Subcutaneous abdominal adipose tissue (tissue), 5 donors: ENCODE measurements around the gene CASK.
"Not testable (repeated sequence)": the region's sequence is repeated elsewhere in the genome, so short reads cannot be mapped to it uniquely, and the experiment has no call there.

Experiments used
- H3K27ac ChIP-seq: one replicate; pipeline ENCODE4 v1.7.0; 2013; ENCODE audit warnings: low read depth, mild to moderate bottlenecking, inconsistent platforms, low read length, moderate library complexity
- H3K27me3 ChIP-seq, 5 donors: one replicate each; pipeline ENCODE4 v1.7.0; 2013; ENCODE audit warnings: low read length in 5 of 5, inconsistent platforms in 1 of 5; ENCODE audit not compliant: control insufficient read depth in 5 of 5, insufficient read depth in 4 of 5
- H3K36me3 ChIP-seq, 5 donors: one replicate each; pipeline ENCODE4 v1.7.0; 2013; ENCODE audit warnings: low read length in 5 of 5; ENCODE audit not compliant: control insufficient read depth in 5 of 5, insufficient read depth in 5 of 5
- H3K4me1 ChIP-seq, 5 donors: one replicate each; pipeline ENCODE4 v1.7.0; 2013; ENCODE audit warnings: low read length in 5 of 5, mild to moderate bottlenecking in 3 of 5, moderate library complexity in 1 of 5; ENCODE audit not compliant: control insufficient read depth in 5 of 5, insufficient read depth in 5 of 5
- H3K4me3 ChIP-seq, 5 donors: one replicate each; pipeline ENCODE4 v1.7.0; 2013; ENCODE audit warnings: low read length in 5 of 5, low read depth in 1 of 5
- H3K9ac ChIP-seq, 5 donors: one replicate each; pipeline ENCODE4 v1.7.0; 2013; ENCODE audit warnings: low read length in 5 of 5, mild to moderate bottlenecking in 4 of 5, moderate library complexity in 3 of 5
- H3K9me3 ChIP-seq, 5 donors: one replicate each; pipeline ENCODE4 v1.7.0; 2013; ENCODE audit warnings: low read length in 5 of 5; ENCODE audit not compliant: control insufficient read depth in 5 of 5
- donor health status: healthy.
- donor health status: healthy.
- donor health status: healthy.
- donor health status: healthy.
- donor health status: healthy.

The CASK gene

DNA sequence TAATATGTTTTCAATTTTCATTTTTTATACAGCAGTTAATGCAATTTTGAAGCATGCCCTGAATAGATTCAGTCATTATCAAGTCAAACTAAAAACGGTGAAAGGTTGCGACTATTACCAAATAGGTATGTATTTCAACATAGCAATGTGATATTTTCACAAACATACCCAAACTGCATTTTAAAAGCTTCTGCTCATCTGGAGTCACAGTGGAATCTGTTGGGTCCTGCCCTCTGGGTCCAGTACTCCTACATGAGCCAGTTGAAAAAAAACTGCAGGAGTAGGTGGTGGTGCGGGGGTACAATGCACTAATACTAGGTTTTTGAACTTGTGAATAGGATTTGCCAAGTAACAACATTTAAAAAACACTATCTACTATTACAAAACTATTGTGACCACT is 233.6 kb downstream of the CASK start:
- no peaks in the 10 kb centered on the region for H3K27me3 ChIP-seq

DNA sequence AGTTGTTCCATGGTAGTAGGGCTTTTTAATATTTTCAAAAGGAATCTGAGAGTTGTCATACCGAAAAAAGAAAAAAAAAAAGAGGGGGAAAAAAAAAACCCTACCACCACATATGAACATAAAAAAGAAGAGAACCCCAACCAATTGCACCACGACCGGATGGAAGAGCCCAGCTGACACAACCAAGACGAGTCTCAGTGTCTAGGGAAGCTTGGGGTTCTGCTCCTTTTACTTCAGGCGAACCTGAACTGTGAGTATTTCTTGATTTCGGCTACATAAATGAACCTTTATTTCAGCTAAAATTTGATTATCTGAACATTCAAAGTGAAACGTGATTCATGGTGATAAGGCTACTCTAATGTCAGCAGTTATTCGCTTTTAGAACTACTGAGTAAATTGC is 234.5 kb downstream of the CASK start, which contains the start of gene GPR34:
Gene GPR34, plus strand, starts transcription at position 139 of the 400 bp plus-strand sequence. CDS start 6,661 bp downstream, outside the sequence.
- Histone ChIP-seq H3K27ac (peak within 1 kb of the TSS; percentile 69), H3K4me3 (peak within 1 kb of the TSS; percentile 27 to 55 (median 47)), H3K4me1 (peaks cover 0 to 20% (median 12%) of the 10 kb centered on the region in 5 donors), H3K27me3 (no peaks in the 10 kb centered on the region), H3K9me3 (no peaks in the 10 kb centered on the region), H3K36me3 (no peaks in the 10 kb centered on the region), H3K9ac (peak within 1 kb of the TSS in 4 of 5 donors; percentile 9 to 45 (median 38))

More for the DNA sequence above, 233.6 kb downstream of the CASK start:
- Histone ChIP-seq H3K4me3 (peak overlapping the region; percentile 27 to 55 (median 46)), H3K4me1 (peaks cover 0 to 24% (median 9%) of the 10 kb centered on the region in 5 donors), H3K27ac (peak overlapping the region; percentile 58), H3K9ac (peak overlapping the region in 4 of 5 donors; percentile 9 to 45 (median 38)), H3K36me3 (no peaks in the 10 kb centered on the region), H3K9me3 (no peaks in the 10 kb centered on the region)

DNA sequence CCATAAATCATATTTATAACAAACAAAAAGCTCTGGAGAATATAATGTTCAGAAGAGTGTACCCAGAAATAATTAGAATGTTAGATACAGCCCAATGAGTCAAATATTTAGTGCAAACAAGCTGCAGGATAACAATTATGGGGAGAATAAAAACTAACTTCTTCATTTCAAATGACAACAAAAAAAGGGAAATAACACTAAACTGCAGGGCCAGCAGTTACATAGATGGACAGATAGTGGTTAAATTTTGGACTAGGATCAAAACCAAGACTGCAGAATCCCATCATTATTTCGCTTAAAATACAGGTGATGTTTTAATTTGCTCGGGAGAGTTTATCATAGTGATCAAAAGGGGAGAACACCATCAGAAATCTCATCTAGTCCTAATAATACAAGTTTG is 235.2 kb downstream of the CASK start:
- Histone ChIP-seq H3K36me3 (no peaks in the 10 kb centered on the region), H3K9ac (no peak overlapping the region), H3K4me1 (peaks cover 0 to 20% (median 8%) of the 10 kb centered on the region in 5 donors), H3K4me3 (no peak overlapping the region), H3K9me3 (no peaks in the 10 kb centered on the region), H3K27ac (peak overlapping the region; percentile 69), H3K27me3 (peaks cover 0 to under 1% (median 0%) of the 10 kb centered on the region in 5 donors)

DNA sequence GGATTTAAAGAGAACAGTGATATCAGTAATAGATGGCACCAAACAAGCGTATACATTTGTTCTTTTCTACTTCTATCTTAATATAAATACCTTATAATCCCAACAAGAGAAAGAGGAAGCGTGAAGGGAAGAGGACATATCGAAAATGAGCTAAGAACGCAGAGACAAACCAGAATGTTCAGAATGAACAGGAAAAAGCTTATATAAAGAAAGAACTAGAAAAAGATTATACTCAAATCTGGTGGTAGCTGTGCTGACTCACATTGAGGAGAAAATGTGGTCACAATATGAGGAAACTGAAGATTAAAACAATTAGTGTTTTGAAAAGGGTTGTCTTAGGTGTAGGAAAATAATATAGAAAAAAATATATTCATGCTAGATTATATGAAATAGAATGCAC is 236.6 kb downstream of the CASK start:
- Histone ChIP-seq H3K27me3 (peaks cover 0 to 2% (median 0%) of the 10 kb centered on the region in 5 donors), H3K4me1 (peaks cover 0 to 11% (median 3%) of the 10 kb centered on the region in 5 donors), H3K36me3 (no peaks in the 10 kb centered on the region), H3K9ac (no peak overlapping the region), H3K27ac (no peak overlapping the region), H3K9me3 (no peaks in the 10 kb centered on the region), H3K4me3 (no peak overlapping the region)

DNA sequence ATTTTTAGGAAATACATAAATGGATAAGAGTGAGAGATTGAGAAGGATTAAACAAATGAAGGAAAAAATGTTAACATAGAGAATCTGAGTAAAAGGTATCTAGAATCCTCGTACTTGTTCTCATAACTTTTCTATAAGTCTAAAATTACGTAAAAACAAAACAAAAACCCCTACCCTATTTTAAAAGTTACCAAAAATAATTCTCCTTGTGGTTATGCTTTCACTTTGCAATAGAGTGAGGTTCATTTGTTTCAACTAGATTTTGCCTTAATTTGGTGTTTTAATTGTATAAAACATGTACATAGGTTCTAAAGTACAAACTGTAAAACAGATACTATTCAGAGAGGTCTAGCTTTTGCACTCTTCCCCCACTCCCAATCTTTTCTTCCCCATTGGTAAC is 238.4 kb downstream of the CASK start:
- Histone ChIP-seq H3K27me3 (peaks cover 0 to 2% (median 0%) of the 10 kb centered on the region in 5 donors), H3K9ac (no peak overlapping the region), H3K4me3 (no peak overlapping the region), H3K4me1 (peaks cover 0 to 10% (median 3%) of the 10 kb centered on the region in 5 donors), H3K9me3 (no peaks in the 10 kb centered on the region), H3K36me3 (no peaks in the 10 kb centered on the region), H3K27ac (no peak overlapping the region)

DNA sequence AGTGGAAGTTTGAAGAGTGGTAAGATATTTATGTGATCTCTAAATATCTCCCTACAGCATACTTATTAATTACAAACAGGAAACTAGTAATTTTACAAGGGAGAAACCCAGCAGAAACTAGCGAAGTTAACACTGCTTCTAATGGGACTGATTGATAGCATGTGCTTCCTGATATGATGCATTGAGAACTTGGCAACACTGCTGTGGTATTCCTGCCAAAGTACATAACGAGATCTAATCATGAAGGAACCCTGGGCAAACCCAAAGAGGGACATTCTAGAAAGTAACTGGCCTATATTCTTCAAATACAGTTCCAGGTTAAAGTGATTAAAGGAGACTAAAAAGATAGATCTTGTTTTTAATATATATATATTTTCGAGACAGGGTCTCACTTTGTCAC is 239.2 kb downstream of the CASK start:
- H3K27me3 ChIP-seq, result peaks cover 0 to 2% (median 0%) of the 10 kb centered on the region in 5 donors
- no peak overlapping the region for H3K4me3 ChIP-seq
- no peak overlapping the region for H3K27ac ChIP-seq
- no peaks in the 10 kb centered on the region for H3K9me3 ChIP-seq
- peaks cover 0 to 6% (median 3%) of the 10 kb centered on the region in 5 donors for H3K4me1 ChIP-seq
- H3K36me3 ChIP-seq, result no peaks in the 10 kb centered on the region
- no peak overlapping the region for H3K9ac ChIP-seq

DNA sequence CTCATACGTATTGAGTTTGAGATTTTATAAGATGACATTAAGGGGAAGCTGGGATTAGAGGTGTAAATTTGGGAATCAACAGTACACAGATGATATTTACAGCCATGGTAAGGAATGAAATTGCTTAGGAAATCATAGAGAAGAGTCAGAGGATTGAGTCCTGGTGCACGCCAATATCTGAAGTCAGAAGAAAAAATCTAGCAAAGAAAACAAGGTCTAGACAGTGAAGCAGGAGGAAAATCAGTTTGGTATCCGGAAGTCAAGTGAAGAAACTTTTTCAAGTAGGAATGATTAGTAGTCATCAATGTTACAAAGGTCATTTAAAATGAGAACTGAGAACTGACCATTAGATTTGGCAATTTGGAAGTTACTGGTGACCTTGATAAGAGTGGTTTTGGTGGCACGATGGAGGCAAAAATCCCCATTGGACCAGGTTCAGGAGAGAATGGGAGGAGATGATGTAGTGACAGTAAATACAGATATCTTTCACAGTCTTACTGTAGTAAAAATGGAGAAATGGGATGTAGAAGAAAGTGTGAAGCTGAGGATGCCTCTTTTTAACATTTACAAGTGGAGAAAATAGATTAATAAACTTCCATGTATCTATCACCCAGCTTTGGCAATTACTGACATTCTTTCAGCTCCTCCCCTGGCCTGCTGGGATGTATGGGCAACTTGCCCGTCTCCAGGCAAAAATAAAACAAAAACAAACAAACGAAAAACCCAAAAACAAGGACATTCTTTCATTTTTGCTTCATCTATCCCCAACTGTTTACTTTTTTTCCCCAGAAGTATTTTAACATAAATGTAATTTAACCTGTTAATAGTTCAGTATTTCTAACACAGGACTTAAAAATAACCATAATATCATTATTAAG is 245.9 kb downstream of the CASK start:
- H3K36me3 ChIP-seq, result no peaks in the 10 kb centered on the region
- peak overlapping the region in 1 of 5 donors; percentile 1 for H3K9ac ChIP-seq
- H3K4me1 ChIP-seq, result peaks cover 0 to 5% (median 0%) of the 10 kb centered on the region in 5 donors
- peak overlapping the region; percentile 64 for H3K27ac ChIP-seq
- no peak overlapping the region for H3K4me3 ChIP-seq
- H3K9me3 ChIP-seq, result no peaks in the 10 kb centered on the region
- peaks cover 0 to 2% (median 0%) of the 10 kb centered on the region in 5 donors for H3K27me3 ChIP-seq

DNA sequence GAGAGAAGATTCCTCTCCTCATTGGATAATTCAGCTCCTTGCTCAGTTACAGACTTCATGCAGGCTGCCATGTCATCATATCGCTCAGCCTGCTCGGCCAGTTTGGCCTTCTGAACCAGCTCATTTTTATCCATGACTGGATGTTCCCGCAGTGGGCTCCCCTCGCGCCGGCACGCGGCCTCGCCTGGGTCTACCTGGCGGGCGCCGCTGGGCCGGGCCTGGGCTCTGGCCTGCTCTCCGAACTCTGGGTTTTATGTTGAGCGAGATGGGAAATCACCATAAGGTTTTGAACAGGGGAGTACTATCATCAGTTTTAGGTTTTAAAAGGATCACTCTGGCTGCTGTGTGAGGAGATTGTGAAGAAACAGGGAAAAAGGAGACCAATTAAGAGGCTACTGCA is 247.0 kb downstream of the CASK start:
- not testable (repeated sequence) for H3K27me3 ChIP-seq, H3K27ac ChIP-seq, H3K36me3 ChIP-seq, H3K4me1 ChIP-seq, H3K9ac ChIP-seq, H3K4me3 ChIP-seq, H3K9me3 ChIP-seq

DNA sequence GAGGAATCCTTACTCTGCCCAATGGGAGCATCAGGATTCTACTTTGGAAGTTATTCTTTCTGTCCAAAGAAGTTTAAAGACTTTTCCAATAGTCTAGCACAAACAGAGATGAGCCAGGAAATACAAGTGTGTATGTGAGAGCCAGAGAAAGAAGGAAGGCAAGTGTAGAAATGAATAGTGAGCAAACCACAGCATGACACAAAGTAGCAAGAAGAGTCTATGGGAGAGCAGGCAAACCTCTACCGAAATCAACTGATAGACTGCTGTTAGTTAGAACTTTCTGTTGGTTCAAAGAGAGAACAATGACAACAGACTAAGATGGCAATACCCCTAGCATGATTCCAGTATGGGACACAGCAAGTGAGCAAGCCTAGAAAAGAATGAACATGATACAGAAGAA is 250.7 kb downstream of the CASK start:
- H3K27me3 ChIP-seq, result peaks cover 0 to 2% (median 0%) of the 10 kb centered on the region in 5 donors

DNA sequence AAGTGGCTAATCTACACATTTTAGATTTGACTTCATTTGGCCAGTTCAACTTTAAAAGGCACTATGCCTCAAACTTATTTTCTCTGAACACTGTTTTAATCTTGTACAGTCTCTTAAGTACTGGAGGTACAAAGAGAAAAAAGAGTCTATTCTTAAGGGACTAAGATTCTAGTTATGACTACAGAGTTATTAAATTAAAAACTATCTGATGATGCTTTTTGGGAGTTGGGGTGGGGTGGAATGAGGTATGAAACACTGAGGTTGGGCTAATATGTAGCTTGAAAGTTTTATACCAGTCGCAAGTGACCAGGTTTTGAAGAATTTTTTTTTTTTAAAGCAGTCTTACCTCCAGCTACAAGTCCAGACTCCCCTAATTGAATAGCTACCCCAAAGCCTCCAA is 252.3 kb downstream of the CASK start:
- H3K4me3 ChIP-seq, result no peak overlapping the region
- H3K27me3 ChIP-seq, result no peaks in the 10 kb centered on the region
- no peak overlapping the region for H3K9ac ChIP-seq
- no peaks in the 10 kb centered on the region for H3K9me3 ChIP-seq
- no peak overlapping the region for H3K27ac ChIP-seq
- H3K4me1 ChIP-seq, result peaks cover 0 to 8% (median 0%) of the 10 kb centered on the region in 5 donors
- no peaks in the 10 kb centered on the region for H3K36me3 ChIP-seq

More for the DNA sequence above, 250.7 kb downstream of the CASK start:
- no peaks in the 10 kb centered on the region for H3K9me3 ChIP-seq
- H3K4me1 ChIP-seq, result peaks cover 0 to 3% (median 0%) of the 10 kb centered on the region in 5 donors
- H3K27ac ChIP-seq, result no peak overlapping the region
- no peak overlapping the region for H3K4me3 ChIP-seq
- no peaks in the 10 kb centered on the region for H3K36me3 ChIP-seq
- no peak overlapping the region for H3K9ac ChIP-seq
